IMR-90 (cell line): Measurements from ENCODE around the gene MRPL34. TPM values are rescaled to one million over a fixed set of nuclear protein-coding genes. Genes with fewer than 3 reads are reported as not detected.

Experiments
- CEBPB ChIP-seq: IDR thresholded peaks from 2 replicates; pipeline ENCODE4 v1.6.1; 2012; ENCODE audit warnings: low read depth, low read length, improper control_type of control experiment
- polyA plus RNA-seq, 3 experiments: library from polyadenylated mRNA; depleted of rRNA; stranded (reverse); fragments of >200 nt; gene quantifications; 2 replicates each; pipeline ENCODE4 v1.2.3, GENCODE V29; 2012; ENCODE audit warnings: low replicate concordance in 1 of 3
- total RNA-seq: library from RNA; depleted of rRNA; stranded (reverse); fragments of >200 nt; gene quantifications from 2 replicates; pipeline ENCODE4 v1.2.3, GENCODE V29; 2012
- TF ChIP-seq, protein P1 (sequence below): fragments of 150-350 bp; IDR thresholded peaks from 2 replicates; pipeline ENCODE4 v1.6.1; 2016; ENCODE audit warnings: low read depth, mild to moderate bottlenecking, low read length, moderate library complexity, borderline replicate concordance

MRPL34 gene
- total and polyA plus RNA-seq, 2 of the 4 experiments (the other 2 are of a cell fraction): 7.3 to 37.0 TPM

DNA sequence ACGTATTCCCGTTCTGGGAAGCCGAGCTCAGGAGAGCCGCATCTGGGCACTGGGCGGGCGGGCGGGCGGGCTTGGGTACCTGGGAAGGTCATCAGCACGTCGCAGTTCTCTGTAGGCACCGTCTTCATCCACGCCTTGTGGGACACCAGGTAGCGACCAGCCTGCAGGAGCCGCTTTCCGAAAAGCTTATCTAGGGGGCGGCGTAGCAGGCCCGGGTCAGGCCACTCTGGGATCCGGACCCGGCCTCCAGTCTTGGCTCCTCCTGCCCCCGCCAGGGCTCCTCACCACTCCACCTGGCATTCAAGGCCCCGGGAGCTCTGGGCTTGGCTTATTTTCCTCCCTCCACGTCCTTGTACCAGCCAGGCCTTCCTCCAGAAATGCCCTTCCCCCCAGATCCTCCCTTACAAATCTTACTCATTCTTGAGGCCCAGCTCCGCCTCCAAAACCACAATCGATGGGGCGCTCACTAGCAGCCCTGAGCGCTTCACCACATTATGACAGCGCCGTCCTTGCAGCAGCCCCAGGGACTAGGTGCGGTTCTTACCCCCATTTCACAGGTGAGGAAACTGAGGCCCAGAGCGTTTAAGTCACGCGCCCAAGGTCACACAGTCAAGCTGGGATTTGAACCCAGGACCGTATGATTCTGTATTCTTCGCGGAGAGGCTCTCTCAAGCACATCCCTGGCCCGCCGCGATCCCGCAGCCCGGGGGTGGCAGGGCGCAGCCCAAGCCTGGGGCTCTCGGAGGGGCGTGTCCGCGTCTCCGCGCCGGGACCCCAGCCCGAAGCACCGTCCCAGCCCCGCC lies 28.1 kb downstream of the MRPL34 start (continued):
- TF ChIP-seq, protein P1, sequence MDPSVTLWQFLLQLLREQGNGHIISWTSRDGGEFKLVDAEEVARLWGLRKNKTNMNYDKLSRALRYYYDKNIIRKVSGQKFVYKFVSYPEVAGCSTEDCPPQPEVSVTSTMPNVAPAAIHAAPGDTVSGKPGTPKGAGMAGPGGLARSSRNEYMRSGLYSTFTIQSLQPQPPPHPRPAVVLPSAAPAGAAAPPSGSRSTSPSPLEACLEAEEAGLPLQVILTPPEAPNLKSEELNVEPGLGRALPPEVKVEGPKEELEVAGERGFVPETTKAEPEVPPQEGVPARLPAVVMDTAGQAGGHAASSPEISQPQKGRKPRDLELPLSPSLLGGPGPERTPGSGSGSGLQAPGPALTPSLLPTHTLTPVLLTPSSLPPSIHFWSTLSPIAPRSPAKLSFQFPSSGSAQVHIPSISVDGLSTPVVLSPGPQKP: no peak
- TF ChIP-seq CEBPB: no peak
